Measurements from ENCODE around the gene BICD1. TPM values are rescaled to one million over a fixed set of nuclear protein-coding genes. Genes with fewer than 3 reads are reported as not detected.

BICD1 gene
- total and polyA plus RNA-seq, 2 donors (not counting 3 experiments of a cell fraction or from before 2014, with no cell fraction given): 12.2 to 51.0 TPM

DNA sequence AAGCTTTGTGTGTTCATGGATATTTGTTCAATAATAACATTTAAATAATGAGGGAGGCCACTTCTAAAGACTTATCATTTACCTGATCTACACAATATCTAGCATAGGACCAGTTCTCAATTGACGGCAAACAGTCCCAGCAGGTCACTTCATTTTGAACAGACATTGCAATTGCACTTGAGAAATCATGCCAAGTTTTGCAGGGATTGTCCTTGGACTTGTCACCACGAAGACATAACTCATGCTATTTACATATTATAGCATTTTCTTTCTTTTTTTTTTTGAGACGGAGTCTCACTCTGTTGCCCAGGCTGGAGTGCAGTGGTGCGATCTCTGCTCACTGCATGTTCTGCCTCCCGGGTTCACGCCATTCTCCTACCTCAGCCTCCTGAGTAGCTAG, 34.5 kb upstream of the BICD1 start:
- Histone ChIP-seq H3K79me2 (ENCODE audit: control insufficient read depth, insufficient read depth, low read length) (no peaks in the 10 kb centered on the region), H3K4me3 (replicated peaks in 1 of 3; ENCODE audit: insufficient read depth in 1 of 3, low read depth in 1 of 3, low read length in 3 of 3) (no peak overlapping the region), H3K9me1 (replicated peaks; ENCODE audit: control insufficient read depth, extremely low read depth, insufficient read depth, low read length) (no peaks in the 10 kb centered on the region), H3K27me3 (ENCODE audit: control insufficient read depth in 2 of 2, insufficient read depth in 2 of 2, low read length in 2 of 2) (peaks cover 2% of the 10 kb centered on the region in 2 experiments), H3K36me3 (ENCODE audit: control insufficient read depth in 2 of 2, extremely low read depth in 1 of 2, insufficient read depth in 2 of 2, low read length in 2 of 2) (no peaks in the 10 kb centered on the region), H3K4me2 (ENCODE audit: insufficient read depth, low read length) (no peak overlapping the region), H2AFZ (ENCODE audit: low read depth, low read length) (no peak overlapping the region), H3K4me1 (ENCODE audit: control insufficient read depth, extremely low read depth, insufficient read depth, low read length) (peaks cover 12% of the 10 kb centered on the region), H4K20me1 (replicated peaks; ENCODE audit: control insufficient read depth, extremely low read depth, insufficient read depth, low read length) (no peaks in the 10 kb centered on the region), H3K9ac (replicated peaks; ENCODE audit: extremely low read depth, insufficient read depth, low read length) (no peak overlapping the region), H3K9me3 (replicated peaks; ENCODE audit: control insufficient read depth, insufficient read depth, low read length) (no peaks in the 10 kb centered on the region), H3K27ac (ENCODE audit: insufficient read depth, low read depth, low read length) (no peak overlapping the region)
- intact Hi-C loops (cut with micrococcal nuclease): no loop called here
- dilution Hi-C loops (cut with MboI; ENCODE audit: extremely low pct_ligation_motif_present, low sequenced_read_pairs): no loop called here
- no peak for FAIRE-seq
- no TSS peak for BruUV-seq (replicated peaks)
- CTCF ChIA-PET: interaction anchor here (0.7 to 5.0 kb wide), 3 partner anchors 9 to 239 kb away, joined by 3 to 29 read pairs (median 7); no protein-coding TSS in a partner anchor
- TF ChIP-seq, protein P1, sequence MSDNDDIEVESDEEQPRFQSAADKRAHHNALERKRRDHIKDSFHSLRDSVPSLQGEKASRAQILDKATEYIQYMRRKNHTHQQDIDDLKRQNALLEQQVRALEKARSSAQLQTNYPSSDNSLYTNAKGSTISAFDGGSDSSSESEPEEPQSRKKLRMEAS (IDR thresholded peaks at IDR 0.05; ENCODE audit: insufficient read depth, insufficient read length): no peak
- TF ChIP-seq MYC (IDR thresholded peaks at IDR 0.05; ENCODE audit: low read depth, low read length): no peak
- no peak for TF ChIP-seq EZH2 (IDR thresholded peaks at IDR 0.05; ENCODE audit: borderline replicate concordance, low read depth, low read length, severe bottlenecking)
- no peak for TF ChIP-seq GATA2 (IDR thresholded peaks at IDR 0.05; ENCODE audit: insufficient read depth, insufficient read length, low read depth, low read length)
- TF ChIP-seq POLR2AphosphoS5 (IDR thresholded peaks at IDR 0.05; ENCODE audit: insufficient read depth, low read depth, low read length): no peak
- no peak for TF ChIP-seq JUN (IDR thresholded peaks at IDR 0.05; ENCODE audit: borderline replicate concordance, insufficient read depth, insufficient read length, low read depth)
- TF ChIP-seq FOS (IDR thresholded peaks at IDR 0.05; ENCODE audit: borderline replicate concordance, insufficient read depth, low read length): no peak
- no peak for TF ChIP-seq POLR2A (IDR thresholded peaks at IDR 0.05; ENCODE audit: low read depth, low read length)
- TF ChIP-seq, protein P2, sequence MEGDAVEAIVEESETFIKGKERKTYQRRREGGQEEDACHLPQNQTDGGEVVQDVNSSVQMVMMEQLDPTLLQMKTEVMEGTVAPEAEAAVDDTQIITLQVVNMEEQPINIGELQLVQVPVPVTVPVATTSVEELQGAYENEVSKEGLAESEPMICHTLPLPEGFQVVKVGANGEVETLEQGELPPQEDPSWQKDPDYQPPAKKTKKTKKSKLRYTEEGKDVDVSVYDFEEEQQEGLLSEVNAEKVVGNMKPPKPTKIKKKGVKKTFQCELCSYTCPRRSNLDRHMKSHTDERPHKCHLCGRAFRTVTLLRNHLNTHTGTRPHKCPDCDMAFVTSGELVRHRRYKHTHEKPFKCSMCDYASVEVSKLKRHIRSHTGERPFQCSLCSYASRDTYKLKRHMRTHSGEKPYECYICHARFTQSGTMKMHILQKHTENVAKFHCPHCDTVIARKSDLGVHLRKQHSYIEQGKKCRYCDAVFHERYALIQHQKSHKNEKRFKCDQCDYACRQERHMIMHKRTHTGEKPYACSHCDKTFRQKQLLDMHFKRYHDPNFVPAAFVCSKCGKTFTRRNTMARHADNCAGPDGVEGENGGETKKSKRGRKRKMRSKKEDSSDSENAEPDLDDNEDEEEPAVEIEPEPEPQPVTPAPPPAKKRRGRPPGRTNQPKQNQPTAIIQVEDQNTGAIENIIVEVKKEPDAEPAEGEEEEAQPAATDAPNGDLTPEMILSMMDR (IDR thresholded peaks at IDR 0.05; ENCODE audit: extremely low read depth in 1 of 2, insufficient read depth in 1 of 2, low read depth in 1 of 2, low read length in 2 of 2): no peak
- POLR2A ChIA-PET: no interaction called here
- DNase-seq (ENCODE audit: low read depth, low spot score): no peak
